GM21423 (cell line): ENCODE data around the gene TMEM270.
"Not testable (repeated sequence)": the region's sequence is repeated elsewhere in the genome, so short reads cannot be mapped to it uniquely, and the experiment has no call there.

Experiments used
- ATAC-seq: cut with Tn5 transposase; IDR thresholded peaks from one replicate; pipeline ENCODE4 v1.9.1; 2021; ENCODE audit warnings: mild to moderate bottlenecking, moderate library complexity; ENCODE audit not compliant: unreplicated experiment

TMEM270 gene

GRCh38 chr7:73860859-73861258, at the start of gene TMEM270:
TSS of gene TMEM270 (plus strand) at chr7:73861159. CDS start at chr7:73861195, 36 bp downstream.
- ATAC-seq: no peak

GRCh38 chr7:73811760-73812168, 49.2 kb upstream of the TMEM270 start:
- ATAC-seq: no peak

- no peak for ATAC-seq
Observed at GRCh38 chr7:73812996-73813395, 48.0 kb upstream of the TMEM270 start.

- no peak for ATAC-seq
Observed at GRCh38 chr7:73815436-73815835, 45.5 kb upstream of the TMEM270 start.

- ATAC-seq: no peak
Observed at GRCh38 chr7:73817121-73817520, 43.8 kb upstream of the TMEM270 start.

- ATAC-seq: no peak
Observed at GRCh38 chr7:73820013-73820412, 40.9 kb upstream of the TMEM270 start.

GRCh38 chr7:73821597-73822285, 39.2 kb upstream of the TMEM270 start:
- ATAC-seq: not testable (repeated sequence)

- no peak for ATAC-seq
Observed at GRCh38 chr7:73822319-73823173, 38.4 kb upstream of the TMEM270 start.

GRCh38 chr7:73823257-73823656, 37.7 kb upstream of the TMEM270 start:
- ATAC-seq: no peak

GRCh38 chr7:73823873-73824592, 36.9 kb upstream of the TMEM270 start:
- no peak for ATAC-seq

- no peak for ATAC-seq
Observed at GRCh38 chr7:73824986-73825385, 36.0 kb upstream of the TMEM270 start.

- ATAC-seq: no peak
Observed at GRCh38 chr7:73827567-73828106, 33.3 kb upstream of the TMEM270 start.

GRCh38 chr7:73828107-73828803, 32.7 kb upstream of the TMEM270 start:
- no peak for ATAC-seq

- ATAC-seq: no peak
Observed at GRCh38 chr7:73828972-73829371, 32.0 kb upstream of the TMEM270 start.

- no peak for ATAC-seq
Observed at GRCh38 chr7:73829505-73829904, 31.5 kb upstream of the TMEM270 start.

- ATAC-seq: no peak
Observed at GRCh38 chr7:73829921-73830680, 30.9 kb upstream of the TMEM270 start.

- ATAC-seq: no peak
Observed at GRCh38 chr7:73830681-73831583, 30.0 kb upstream of the TMEM270 start, which contains the start of gene CLDN4. TSS of gene CLDN4 (plus strand) at chr7:73830996. CDS start at chr7:73831202, 206 bp downstream.

- ATAC-seq: no peak
Observed at GRCh38 chr7:73831584-73831833, 29.4 kb upstream of the TMEM270 start.
